Stimulated activated CD4-positive, alpha-beta T cell treated with anti-CD3 and anti-CD28 coated beads, Interleukin-2, amount 100 ng/mL, for 4 hours (primary cell): ENCODE results near the gene UMODL1.

Source experiments
- DNase-seq: peaks from one replicate; pipeline ENCODE4 v3.0.0-alpha.2; 2020; ENCODE audit warnings: low read depth

Gene UMODL1

GRCh38 chr21:42079008-42079938 is 8.2 kb downstream of the UMODL1 start:
- DNase-seq, result no peak

GRCh38 chr21:42079939-42080787 is 9.0 kb downstream of the UMODL1 start:
- DNase-seq, result no peak

GRCh38 chr21:42080788-42081083 is 9.6 kb downstream of the UMODL1 start:
- no peak for DNase-seq

GRCh38 chr21:42081138-42081537 is 10.0 kb downstream of the UMODL1 start:
- DNase-seq, result no peak

GRCh38 chr21:42081931-42082381 is 10.8 kb downstream of the UMODL1 start:
- no peak for DNase-seq

- no peak for DNase-seq
Measured at GRCh38 chr21:42082501-42083360, 11.6 kb downstream of the UMODL1 start.

- no peak for DNase-seq
Measured at GRCh38 chr21:42083361-42083690, 12.2 kb downstream of the UMODL1 start.

GRCh38 chr21:42084079-42084478 is 13.0 kb downstream of the UMODL1 start:
- no peak for DNase-seq

- no peak for DNase-seq
Measured at GRCh38 chr21:42085246-42086077, 14.3 kb downstream of the UMODL1 start.

GRCh38 chr21:42086969-42087368 is 15.9 kb downstream of the UMODL1 start:
- DNase-seq, result no peak

- DNase-seq, result no peak
Measured at GRCh38 chr21:42088148-42088547, 17.0 kb downstream of the UMODL1 start.

- DNase-seq, result no peak
Measured at GRCh38 chr21:42088658-42089057, 17.5 kb downstream of the UMODL1 start.

- DNase-seq, result no peak
Measured at GRCh38 chr21:42089093-42089631, 18.0 kb downstream of the UMODL1 start.

- no peak for DNase-seq
Measured at GRCh38 chr21:42089665-42090310, 18.7 kb downstream of the UMODL1 start.

GRCh38 chr21:42091899-42092508 is 20.9 kb downstream of the UMODL1 start:
- DNase-seq, result no peak

- DNase-seq, result no peak
Measured at GRCh38 chr21:42092771-42093170, 21.7 kb downstream of the UMODL1 start.

GRCh38 chr21:42093186-42093585 is 22.1 kb downstream of the UMODL1 start:
- DNase-seq, result no peak

GRCh38 chr21:42093991-42094421 is 22.9 kb downstream of the UMODL1 start:
- DNase-seq, result no peak

GRCh38 chr21:42094811-42095210 is 23.7 kb downstream of the UMODL1 start:
- no peak for DNase-seq

- DNase-seq, result no peak
Measured at GRCh38 chr21:42095581-42095980, 24.5 kb downstream of the UMODL1 start.
